Measurements from ENCODE around the gene UBE3D.

Gene UBE3D

DNA sequence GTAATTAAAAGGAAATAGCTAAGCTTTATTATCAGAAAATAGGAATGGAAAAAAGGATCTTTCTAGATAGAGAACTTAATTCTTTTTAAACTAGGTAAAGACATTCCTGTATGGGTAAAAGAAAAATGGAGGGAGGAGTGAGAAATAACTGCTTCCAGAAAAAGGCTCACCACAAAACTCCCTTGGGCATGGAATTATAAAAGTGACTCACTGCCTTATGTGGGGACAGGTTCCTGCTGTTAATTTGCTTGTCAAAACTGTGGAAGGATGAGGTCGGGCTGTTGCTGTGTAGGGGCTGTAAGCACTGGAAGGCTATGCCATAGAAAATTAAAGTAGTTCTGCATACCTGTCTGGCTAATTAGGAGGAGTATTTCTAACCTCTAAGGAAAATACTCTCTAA is 158.7 kb downstream of the UBE3D start:
- H3K4me1 ChIP-seq (ENCODE audit: insufficient read depth, low read length, severe bottlenecking) = no peaks in the 10 kb centered on the region
- no peaks in the 10 kb centered on the region for H3F3A ChIP-seq (ENCODE audit: insufficient read depth, low read length)
- no peak for TF ChIP-seq EZH2 (IDR thresholded peaks at IDR 0.05; ENCODE audit: borderline replicate concordance, low read length)
- TF ChIP-seq, protein P1, sequence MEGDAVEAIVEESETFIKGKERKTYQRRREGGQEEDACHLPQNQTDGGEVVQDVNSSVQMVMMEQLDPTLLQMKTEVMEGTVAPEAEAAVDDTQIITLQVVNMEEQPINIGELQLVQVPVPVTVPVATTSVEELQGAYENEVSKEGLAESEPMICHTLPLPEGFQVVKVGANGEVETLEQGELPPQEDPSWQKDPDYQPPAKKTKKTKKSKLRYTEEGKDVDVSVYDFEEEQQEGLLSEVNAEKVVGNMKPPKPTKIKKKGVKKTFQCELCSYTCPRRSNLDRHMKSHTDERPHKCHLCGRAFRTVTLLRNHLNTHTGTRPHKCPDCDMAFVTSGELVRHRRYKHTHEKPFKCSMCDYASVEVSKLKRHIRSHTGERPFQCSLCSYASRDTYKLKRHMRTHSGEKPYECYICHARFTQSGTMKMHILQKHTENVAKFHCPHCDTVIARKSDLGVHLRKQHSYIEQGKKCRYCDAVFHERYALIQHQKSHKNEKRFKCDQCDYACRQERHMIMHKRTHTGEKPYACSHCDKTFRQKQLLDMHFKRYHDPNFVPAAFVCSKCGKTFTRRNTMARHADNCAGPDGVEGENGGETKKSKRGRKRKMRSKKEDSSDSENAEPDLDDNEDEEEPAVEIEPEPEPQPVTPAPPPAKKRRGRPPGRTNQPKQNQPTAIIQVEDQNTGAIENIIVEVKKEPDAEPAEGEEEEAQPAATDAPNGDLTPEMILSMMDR (IDR thresholded peaks at IDR 0.05; ENCODE audit: low read length) = no peak
- no peaks in the 10 kb centered on the region for H3K27me3 ChIP-seq (ENCODE audit: insufficient read depth, low read length)
- H3K9me3 ChIP-seq (ENCODE audit: low read length) = no peaks in the 10 kb centered on the region
- H3K36me3 ChIP-seq (ENCODE audit: insufficient read depth, low read length) = no peaks in the 10 kb centered on the region
- H3K27ac ChIP-seq (ENCODE audit: low read depth, low read length, poor library complexity, severe bottlenecking) = no peak overlapping the region
- no peaks in the 10 kb centered on the region for H3K9me2 ChIP-seq (ENCODE audit: low read depth, low read length)
- no peak overlapping the region for H3K9ac ChIP-seq (ENCODE audit: low read length)
- no peak overlapping the region for H2AFZ ChIP-seq (ENCODE audit: low read length)
- no peak overlapping the region for H3K4me2 ChIP-seq (ENCODE audit: low read length)
- H4K20me1 ChIP-seq (ENCODE audit: insufficient read depth, low read length) = no peaks in the 10 kb centered on the region
- no peak overlapping the region for H3K4me3 ChIP-seq (ENCODE audit: low read depth, low read length, poor library complexity, severe bottlenecking)
- no peaks in the 10 kb centered on the region for H3K79me2 ChIP-seq (ENCODE audit: insufficient read depth, low read length)

DNA sequence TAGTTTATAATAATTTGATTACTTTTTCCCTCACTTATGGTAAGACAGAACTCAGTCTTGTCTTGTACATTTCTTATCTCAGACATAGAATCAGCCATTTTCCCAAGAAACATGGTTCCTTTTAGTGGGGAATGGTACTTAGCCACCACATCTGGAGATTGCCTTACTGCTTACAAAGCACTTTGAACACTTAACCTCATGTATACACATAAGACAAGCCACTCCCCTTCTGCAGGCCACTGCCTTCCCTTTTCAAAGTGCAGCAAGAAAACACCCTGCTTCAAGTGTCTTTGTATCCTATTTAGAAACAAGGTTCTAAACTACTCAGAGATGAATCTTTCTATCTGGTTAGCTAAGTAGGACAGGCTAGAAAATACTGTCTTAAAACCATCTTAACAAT is 159.2 kb downstream of the UBE3D start:
- H3K27ac ChIP-seq (ENCODE audit: low read depth, low read length, poor library complexity, severe bottlenecking) = no peak overlapping the region
- no peaks in the 10 kb centered on the region for H3K36me3 ChIP-seq (ENCODE audit: insufficient read depth, low read length)
- no peak overlapping the region for H2AFZ ChIP-seq (ENCODE audit: low read length)
- H3K4me3 ChIP-seq (ENCODE audit: low read depth, low read length, poor library complexity, severe bottlenecking) = no peak overlapping the region
- no peaks in the 10 kb centered on the region for H3K9me2 ChIP-seq (ENCODE audit: low read depth, low read length)
- no peak overlapping the region for H3K9ac ChIP-seq (ENCODE audit: low read length)
- H3K4me2 ChIP-seq (ENCODE audit: low read length) = no peak overlapping the region
- H3K27me3 ChIP-seq (ENCODE audit: insufficient read depth, low read length) = no peaks in the 10 kb centered on the region
- no peaks in the 10 kb centered on the region for H3K4me1 ChIP-seq (ENCODE audit: insufficient read depth, low read length, severe bottlenecking)
- no peaks in the 10 kb centered on the region for H4K20me1 ChIP-seq (ENCODE audit: insufficient read depth, low read length)
- H3K79me2 ChIP-seq (ENCODE audit: insufficient read depth, low read length) = no peaks in the 10 kb centered on the region
- TF ChIP-seq, protein P1 (IDR thresholded peaks at IDR 0.05; ENCODE audit: low read length) = no peak
- no peak for TF ChIP-seq EZH2 (IDR thresholded peaks at IDR 0.05; ENCODE audit: borderline replicate concordance, low read length)
- H3K9me3 ChIP-seq (ENCODE audit: low read length) = no peaks in the 10 kb centered on the region
- H3F3A ChIP-seq (ENCODE audit: insufficient read depth, low read length) = no peaks in the 10 kb centered on the region

DNA sequence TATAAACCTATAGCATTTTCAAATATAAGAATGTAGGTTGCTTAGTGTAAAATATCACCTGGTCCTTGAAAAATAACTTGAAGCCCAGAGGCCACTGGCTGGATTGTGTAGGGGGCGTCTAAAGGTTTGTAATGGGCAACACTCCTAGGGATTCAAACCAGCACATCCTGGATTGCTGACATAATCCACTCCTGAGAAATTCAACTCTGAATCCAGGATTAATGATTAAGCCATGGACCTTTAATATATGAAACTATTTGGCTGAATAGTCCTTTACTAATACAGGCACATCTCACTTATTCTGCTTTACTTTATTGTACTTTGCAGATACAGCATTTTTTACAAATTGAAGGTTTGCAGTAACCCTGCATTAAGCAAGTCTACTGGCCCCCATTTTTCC is 160.8 kb downstream of the UBE3D start:
- H3K36me3 ChIP-seq (ENCODE audit: insufficient read depth, low read length) = no peaks in the 10 kb centered on the region
- H3K27ac ChIP-seq (ENCODE audit: low read depth, low read length, poor library complexity, severe bottlenecking) = no peak overlapping the region
- no peaks in the 10 kb centered on the region for H3K4me1 ChIP-seq (ENCODE audit: insufficient read depth, low read length, severe bottlenecking)
- H3K27me3 ChIP-seq (ENCODE audit: insufficient read depth, low read length) = no peaks in the 10 kb centered on the region
- H3K4me3 ChIP-seq (ENCODE audit: low read depth, low read length, poor library complexity, severe bottlenecking) = no peak overlapping the region
- H2AFZ ChIP-seq (ENCODE audit: low read length) = no peak overlapping the region
- no peaks in the 10 kb centered on the region for H3K79me2 ChIP-seq (ENCODE audit: insufficient read depth, low read length)
- TF ChIP-seq EZH2 (IDR thresholded peaks at IDR 0.05; ENCODE audit: borderline replicate concordance, low read length) = no peak
- TF ChIP-seq, protein P1 (IDR thresholded peaks at IDR 0.05; ENCODE audit: low read length) = no peak
- H4K20me1 ChIP-seq (ENCODE audit: insufficient read depth, low read length) = no peaks in the 10 kb centered on the region
- no peak overlapping the region for H3K9ac ChIP-seq (ENCODE audit: low read length)
- H3K9me2 ChIP-seq (ENCODE audit: low read depth, low read length) = no peaks in the 10 kb centered on the region
- no peaks in the 10 kb centered on the region for H3F3A ChIP-seq (ENCODE audit: insufficient read depth, low read length)
- H3K4me2 ChIP-seq (ENCODE audit: low read length) = no peak overlapping the region
- no peaks in the 10 kb centered on the region for H3K9me3 ChIP-seq (ENCODE audit: low read length)
